ENCODE results near the gene SUMO4.

SUMO4 gene

DNA sequence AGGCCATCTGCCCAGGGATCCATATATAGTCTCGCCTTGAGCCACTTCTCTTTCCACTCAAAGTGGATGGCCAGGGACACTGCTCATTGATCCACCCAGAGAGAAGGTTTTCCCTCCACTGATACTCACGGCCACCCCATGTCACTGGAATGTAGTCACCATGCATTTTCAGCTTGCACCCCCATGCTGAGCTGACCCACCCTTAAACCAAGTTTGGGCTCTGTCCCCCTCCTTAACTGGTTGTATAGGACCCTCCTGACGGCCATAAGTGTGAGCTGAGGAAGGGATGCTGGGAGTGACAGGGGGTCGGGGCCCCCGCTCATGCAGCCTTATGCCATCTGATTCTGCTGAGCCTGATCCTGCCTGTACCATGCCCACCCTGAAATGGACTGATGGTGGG lies 25.7 kb downstream of the SUMO4 start:
- TF ChIP-seq RARB (CRISPR knock-in tag; IDR thresholded peaks at IDR 0.05) (no peak), ZFP3 (CRISPR knock-in tag; IDR thresholded peaks at IDR 0.05) (no peak), ARNTL (CRISPR knock-in tag; IDR thresholded peaks at IDR 0.05; ENCODE audit: borderline replicate concordance, low read depth) (no peak), ZNF565 (CRISPR knock-in tag; conservative IDR thresholded peaks at IDR 0.05; ENCODE audit: low read depth) (no peak), TCF4 (CRISPR knock-in tag; IDR thresholded peaks at IDR 0.05; ENCODE audit: borderline replicate concordance) (no peak), ISL1 (CRISPR knock-in tag; IDR thresholded peaks at IDR 0.05) (no peak), ZFP30 (CRISPR knock-in tag; IDR thresholded peaks at IDR 0.05) (no peak), ZC3H10 (CRISPR knock-in tag; IDR thresholded peaks at IDR 0.05) (no peak), ZNF8 (CRISPR knock-in tag; IDR thresholded peaks at IDR 0.05) (no peak), OSR1 (CRISPR knock-in tag; IDR thresholded peaks at IDR 0.05) (no peak), ESRRG (CRISPR knock-in tag; IDR thresholded peaks at IDR 0.05) (no peak)
- TF ChIP-seq, protein P1, sequence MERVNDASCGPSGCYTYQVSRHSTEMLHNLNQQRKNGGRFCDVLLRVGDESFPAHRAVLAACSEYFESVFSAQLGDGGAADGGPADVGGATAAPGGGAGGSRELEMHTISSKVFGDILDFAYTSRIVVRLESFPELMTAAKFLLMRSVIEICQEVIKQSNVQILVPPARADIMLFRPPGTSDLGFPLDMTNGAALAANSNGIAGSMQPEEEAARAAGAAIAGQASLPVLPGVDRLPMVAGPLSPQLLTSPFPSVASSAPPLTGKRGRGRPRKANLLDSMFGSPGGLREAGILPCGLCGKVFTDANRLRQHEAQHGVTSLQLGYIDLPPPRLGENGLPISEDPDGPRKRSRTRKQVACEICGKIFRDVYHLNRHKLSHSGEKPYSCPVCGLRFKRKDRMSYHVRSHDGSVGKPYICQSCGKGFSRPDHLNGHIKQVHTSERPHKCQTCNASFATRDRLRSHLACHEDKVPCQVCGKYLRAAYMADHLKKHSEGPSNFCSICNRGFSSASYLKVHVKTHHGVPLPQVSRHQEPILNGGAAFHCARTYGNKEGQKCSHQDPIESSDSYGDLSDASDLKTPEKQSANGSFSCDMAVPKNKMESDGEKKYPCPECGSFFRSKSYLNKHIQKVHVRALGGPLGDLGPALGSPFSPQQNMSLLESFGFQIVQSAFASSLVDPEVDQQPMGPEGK (CRISPR knock-in tag; IDR thresholded peaks at IDR 0.05; ENCODE audit: borderline replicate concordance) = no peak
- TF ChIP-seq, protein P2, sequence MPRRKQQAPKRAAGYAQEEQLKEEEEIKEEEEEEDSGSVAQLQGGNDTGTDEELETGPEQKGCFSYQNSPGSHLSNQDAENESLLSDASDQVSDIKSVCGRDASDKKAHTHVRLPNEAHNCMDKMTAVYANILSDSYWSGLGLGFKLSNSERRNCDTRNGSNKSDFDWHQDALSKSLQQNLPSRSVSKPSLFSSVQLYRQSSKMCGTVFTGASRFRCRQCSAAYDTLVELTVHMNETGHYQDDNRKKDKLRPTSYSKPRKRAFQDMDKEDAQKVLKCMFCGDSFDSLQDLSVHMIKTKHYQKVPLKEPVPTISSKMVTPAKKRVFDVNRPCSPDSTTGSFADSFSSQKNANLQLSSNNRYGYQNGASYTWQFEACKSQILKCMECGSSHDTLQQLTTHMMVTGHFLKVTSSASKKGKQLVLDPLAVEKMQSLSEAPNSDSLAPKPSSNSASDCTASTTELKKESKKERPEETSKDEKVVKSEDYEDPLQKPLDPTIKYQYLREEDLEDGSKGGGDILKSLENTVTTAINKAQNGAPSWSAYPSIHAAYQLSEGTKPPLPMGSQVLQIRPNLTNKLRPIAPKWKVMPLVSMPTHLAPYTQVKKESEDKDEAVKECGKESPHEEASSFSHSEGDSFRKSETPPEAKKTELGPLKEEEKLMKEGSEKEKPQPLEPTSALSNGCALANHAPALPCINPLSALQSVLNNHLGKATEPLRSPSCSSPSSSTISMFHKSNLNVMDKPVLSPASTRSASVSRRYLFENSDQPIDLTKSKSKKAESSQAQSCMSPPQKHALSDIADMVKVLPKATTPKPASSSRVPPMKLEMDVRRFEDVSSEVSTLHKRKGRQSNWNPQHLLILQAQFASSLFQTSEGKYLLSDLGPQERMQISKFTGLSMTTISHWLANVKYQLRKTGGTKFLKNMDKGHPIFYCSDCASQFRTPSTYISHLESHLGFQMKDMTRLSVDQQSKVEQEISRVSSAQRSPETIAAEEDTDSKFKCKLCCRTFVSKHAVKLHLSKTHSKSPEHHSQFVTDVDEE (CRISPR knock-in tag; IDR thresholded peaks at IDR 0.05) = no peak
- TF ChIP-seq, protein P3, sequence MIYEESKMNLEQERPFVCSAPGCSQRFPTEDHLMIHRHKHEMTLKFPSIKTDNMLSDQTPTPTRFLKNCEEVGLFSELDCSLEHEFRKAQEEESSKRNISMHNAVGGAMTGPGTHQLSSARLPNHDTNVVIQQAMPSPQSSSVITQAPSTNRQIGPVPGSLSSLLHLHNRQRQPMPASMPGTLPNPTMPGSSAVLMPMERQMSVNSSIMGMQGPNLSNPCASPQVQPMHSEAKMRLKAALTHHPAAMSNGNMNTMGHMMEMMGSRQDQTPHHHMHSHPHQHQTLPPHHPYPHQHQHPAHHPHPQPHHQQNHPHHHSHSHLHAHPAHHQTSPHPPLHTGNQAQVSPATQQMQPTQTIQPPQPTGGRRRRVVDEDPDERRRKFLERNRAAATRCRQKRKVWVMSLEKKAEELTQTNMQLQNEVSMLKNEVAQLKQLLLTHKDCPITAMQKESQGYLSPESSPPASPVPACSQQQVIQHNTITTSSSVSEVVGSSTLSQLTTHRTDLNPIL (CRISPR knock-in tag; IDR thresholded peaks at IDR 0.05; ENCODE audit: low read depth) = no peak
- TF ChIP-seq, protein P4, sequence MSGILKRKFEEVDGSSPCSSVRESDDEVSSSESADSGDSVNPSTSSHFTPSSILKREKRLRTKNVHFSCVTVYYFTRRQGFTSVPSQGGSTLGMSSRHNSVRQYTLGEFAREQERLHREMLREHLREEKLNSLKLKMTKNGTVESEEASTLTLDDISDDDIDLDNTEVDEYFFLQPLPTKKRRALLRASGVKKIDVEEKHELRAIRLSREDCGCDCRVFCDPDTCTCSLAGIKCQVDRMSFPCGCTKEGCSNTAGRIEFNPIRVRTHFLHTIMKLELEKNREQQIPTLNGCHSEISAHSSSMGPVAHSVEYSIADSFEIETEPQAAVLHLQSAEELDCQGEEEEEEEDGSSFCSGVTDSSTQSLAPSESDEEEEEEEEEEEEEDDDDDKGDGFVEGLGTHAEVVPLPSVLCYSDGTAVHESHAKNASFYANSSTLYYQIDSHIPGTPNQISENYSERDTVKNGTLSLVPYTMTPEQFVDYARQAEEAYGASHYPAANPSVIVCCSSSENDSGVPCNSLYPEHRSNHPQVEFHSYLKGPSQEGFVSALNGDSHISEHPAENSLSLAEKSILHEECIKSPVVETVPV (CRISPR knock-in tag; IDR thresholded peaks at IDR 0.05) = no peak
- TF ChIP-seq, protein P5, sequence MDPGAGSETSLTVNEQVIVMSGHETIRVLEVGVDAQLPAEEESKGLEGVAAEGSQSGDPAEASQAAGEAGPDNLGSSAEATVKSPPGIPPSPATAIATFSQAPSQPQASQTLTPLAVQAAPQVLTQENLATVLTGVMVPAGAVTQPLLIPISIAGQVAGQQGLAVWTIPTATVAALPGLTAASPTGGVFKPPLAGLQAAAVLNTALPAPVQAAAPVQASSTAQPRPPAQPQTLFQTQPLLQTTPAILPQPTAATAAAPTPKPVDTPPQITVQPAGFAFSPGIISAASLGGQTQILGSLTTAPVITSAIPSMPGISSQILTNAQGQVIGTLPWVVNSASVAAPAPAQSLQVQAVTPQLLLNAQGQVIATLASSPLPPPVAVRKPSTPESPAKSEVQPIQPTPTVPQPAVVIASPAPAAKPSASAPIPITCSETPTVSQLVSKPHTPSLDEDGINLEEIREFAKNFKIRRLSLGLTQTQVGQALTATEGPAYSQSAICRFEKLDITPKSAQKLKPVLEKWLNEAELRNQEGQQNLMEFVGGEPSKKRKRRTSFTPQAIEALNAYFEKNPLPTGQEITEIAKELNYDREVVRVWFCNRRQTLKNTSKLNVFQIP (CRISPR knock-in tag; IDR thresholded peaks at IDR 0.05; ENCODE audit: borderline replicate concordance, low read depth) = no peak
- ATAC-seq = no peak

DNA sequence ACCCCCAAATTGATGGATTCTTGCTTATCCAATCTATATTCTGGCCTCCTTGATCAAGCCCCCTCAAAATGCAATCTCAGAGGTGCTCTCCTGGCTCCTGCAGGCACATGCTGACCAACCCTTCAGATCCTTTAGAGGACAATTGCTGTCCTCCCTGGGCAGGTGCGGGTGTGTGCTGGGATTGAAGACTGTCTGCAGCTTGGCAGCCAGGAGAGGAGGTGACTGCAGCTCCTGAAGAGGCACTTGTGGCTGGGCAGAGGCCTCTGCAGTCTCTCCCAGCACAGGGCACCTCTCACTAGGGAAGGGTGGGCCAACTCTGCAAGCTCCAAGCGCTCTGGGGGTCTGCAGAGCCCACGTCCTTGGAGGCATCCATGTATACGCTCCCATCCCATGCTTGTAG lies 28.5 kb downstream of the SUMO4 start:
- ATAC-seq = no peak
- TF ChIP-seq TCF4 (CRISPR knock-in tag; IDR thresholded peaks at IDR 0.05; ENCODE audit: borderline replicate concordance) = no peak
- TF ChIP-seq CSDC2 (CRISPR knock-in tag; IDR thresholded peaks at IDR 0.05) = no peak
- TF ChIP-seq, protein P5 (CRISPR knock-in tag; IDR thresholded peaks at IDR 0.05; ENCODE audit: borderline replicate concordance, low read depth) = no peak
- no peak for TF ChIP-seq ZNF70 (CRISPR knock-in tag; IDR thresholded peaks at IDR 0.05)
- TF ChIP-seq, protein P2 (CRISPR knock-in tag; IDR thresholded peaks at IDR 0.05) = no peak
- TF ChIP-seq ZC3H10 (CRISPR knock-in tag; IDR thresholded peaks at IDR 0.05) = no peak
- TF ChIP-seq OSR1 (CRISPR knock-in tag; IDR thresholded peaks at IDR 0.05) = no peak
- no peak for TF ChIP-seq BACH2 (CRISPR knock-in tag; IDR thresholded peaks at IDR 0.05; ENCODE audit: borderline replicate concordance)
- no peak for TF ChIP-seq ARNTL (CRISPR knock-in tag; IDR thresholded peaks at IDR 0.05; ENCODE audit: borderline replicate concordance, low read depth)
- TF ChIP-seq ZNF565 (CRISPR knock-in tag; conservative IDR thresholded peaks at IDR 0.05; ENCODE audit: low read depth) = no peak
- TF ChIP-seq ZFP30 (CRISPR knock-in tag; IDR thresholded peaks at IDR 0.05) = no peak
- TF ChIP-seq SNAI2 (CRISPR knock-in tag; IDR thresholded peaks at IDR 0.05) = no peak
- TF ChIP-seq, protein P4 (CRISPR knock-in tag; IDR thresholded peaks at IDR 0.05) = no peak

All from SK-N-SH treated with all-trans-retinoic acid at 6 μM for 48 hours (cell line).